ENCODE data around the gene HK2.

DNA sequence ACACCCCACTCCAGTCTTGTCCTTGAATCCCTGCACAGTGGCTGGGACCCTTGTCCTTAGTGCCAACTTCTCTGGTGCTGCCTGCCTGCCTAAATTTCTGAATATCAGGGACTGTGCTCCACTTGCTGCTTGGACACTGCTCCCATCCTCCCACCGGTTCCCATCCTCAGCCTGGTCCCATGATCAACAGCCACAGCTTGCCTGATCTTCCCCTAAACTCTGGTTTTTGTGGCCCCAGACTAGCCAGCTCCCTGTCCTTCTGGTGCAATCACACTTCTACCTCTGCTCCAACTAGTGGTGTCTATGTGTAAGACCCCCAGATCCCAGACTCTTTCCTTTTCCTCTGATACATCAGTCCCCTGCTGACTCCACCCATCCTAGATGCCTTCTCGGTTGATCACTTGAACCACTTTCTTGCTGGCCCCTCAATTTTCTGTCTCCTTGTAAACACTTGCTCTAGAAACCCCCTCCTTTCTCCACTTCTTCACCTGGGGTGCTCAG, 87.4 kb downstream of the HK2 start:
- TF ChIP-seq POLR2A (IDR thresholded peaks at IDR 0.05), result no peak
- TF ChIP-seq, protein P1, sequence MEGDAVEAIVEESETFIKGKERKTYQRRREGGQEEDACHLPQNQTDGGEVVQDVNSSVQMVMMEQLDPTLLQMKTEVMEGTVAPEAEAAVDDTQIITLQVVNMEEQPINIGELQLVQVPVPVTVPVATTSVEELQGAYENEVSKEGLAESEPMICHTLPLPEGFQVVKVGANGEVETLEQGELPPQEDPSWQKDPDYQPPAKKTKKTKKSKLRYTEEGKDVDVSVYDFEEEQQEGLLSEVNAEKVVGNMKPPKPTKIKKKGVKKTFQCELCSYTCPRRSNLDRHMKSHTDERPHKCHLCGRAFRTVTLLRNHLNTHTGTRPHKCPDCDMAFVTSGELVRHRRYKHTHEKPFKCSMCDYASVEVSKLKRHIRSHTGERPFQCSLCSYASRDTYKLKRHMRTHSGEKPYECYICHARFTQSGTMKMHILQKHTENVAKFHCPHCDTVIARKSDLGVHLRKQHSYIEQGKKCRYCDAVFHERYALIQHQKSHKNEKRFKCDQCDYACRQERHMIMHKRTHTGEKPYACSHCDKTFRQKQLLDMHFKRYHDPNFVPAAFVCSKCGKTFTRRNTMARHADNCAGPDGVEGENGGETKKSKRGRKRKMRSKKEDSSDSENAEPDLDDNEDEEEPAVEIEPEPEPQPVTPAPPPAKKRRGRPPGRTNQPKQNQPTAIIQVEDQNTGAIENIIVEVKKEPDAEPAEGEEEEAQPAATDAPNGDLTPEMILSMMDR (IDR thresholded peaks at IDR 0.05), result no peak
- TF ChIP-seq POLR2AphosphoS5 (IDR thresholded peaks at IDR 0.05), result no peak

Measured in prostate gland (tissue), 2 donors.